T-helper 2 cell treated with Interferon-gamma antibody and Interleukin-4, amounts not matched to agents 5 μg/mL and 100 μg/mL, for 36 hours (primary cell): ENCODE data around the gene RASGRP4.

Experiments
- DNase-seq: peaks from one replicate; pipeline ENCODE4 v3.0.0; 2021; ENCODE audit warnings: low spot score
- H3K27ac Mint-ChIP-seq: one replicate; pipeline ENCODE4 v1.8.0; 2021; ENCODE audit warnings: mild to moderate bottlenecking, mixed read lengths
- H3K27me3 Mint-ChIP-seq: one replicate; pipeline ENCODE4 v1.8.0; 2021; ENCODE audit warnings: low read depth, mixed read lengths
- H3K36me3 Mint-ChIP-seq: one replicate; pipeline ENCODE4 v1.8.0; 2021; ENCODE audit warnings: low read depth, mixed read lengths
- H3K4me1 Mint-ChIP-seq: one replicate; pipeline ENCODE4 v1.8.0; 2021; ENCODE audit warnings: low read depth, mixed read lengths
- H3K4me3 Mint-ChIP-seq: one replicate; pipeline ENCODE4 v1.8.0; 2022; ENCODE audit warnings: mild to moderate bottlenecking, moderate library complexity, mixed read lengths
- H3K9me3 Mint-ChIP-seq: one replicate; pipeline ENCODE4 v1.8.0; 2021; ENCODE audit warnings: mixed read lengths

The RASGRP4 gene

DNA sequence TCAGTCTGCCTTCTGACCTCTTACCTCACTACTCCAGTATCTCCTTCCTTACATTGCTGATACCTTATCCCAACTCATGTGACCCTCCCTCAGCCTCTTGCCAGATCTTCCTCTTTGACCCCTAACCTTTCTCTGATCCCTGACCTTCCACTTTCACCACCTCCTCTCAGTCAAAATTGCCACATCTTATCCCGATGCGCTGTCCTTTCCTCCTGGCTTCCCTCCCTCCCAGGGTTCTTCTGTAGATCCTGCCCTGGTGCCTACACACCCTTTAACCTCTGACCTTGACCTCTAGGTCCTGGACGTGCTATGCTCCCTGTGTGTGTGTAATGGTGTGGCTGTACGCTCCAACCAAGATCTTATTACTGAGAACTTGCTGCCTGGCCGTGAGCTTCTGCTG, 31.2 kb upstream of the RASGRP4 start:
- Mint-ChIP-seq H3K9me3 (no peaks in the 10 kb centered on the region), H3K4me3 (no peak overlapping the region), H3K27ac (no peak overlapping the region), H3K4me1 (peaks cover 4% of the 10 kb centered on the region), H3K27me3 (no peaks in the 10 kb centered on the region), H3K36me3 (no peaks in the 10 kb centered on the region)
- no peak for DNase-seq

DNA sequence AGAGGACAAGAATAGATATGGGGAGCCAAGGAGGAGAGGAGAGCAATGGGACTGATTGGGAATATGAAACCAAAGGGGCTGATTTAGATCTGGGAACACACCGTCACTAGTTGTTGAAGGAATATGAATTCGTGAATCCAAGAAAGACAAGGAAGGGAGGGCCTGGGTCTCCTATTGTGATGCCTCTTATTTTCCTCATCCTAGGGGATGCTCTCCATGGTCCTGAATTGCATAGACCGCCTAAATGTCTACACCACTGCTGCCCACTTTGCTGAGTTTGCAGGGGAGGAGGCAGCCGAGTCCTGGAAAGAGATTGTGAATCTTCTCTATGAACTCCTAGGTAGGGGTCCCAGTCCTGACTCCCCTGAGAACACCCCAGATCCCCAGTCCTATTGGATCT, 29.0 kb upstream of the RASGRP4 start:
- H3K9me3 Mint-ChIP-seq: no peaks in the 10 kb centered on the region
- H3K4me1 Mint-ChIP-seq: peaks cover 4% of the 10 kb centered on the region
- no peaks in the 10 kb centered on the region for H3K27me3 Mint-ChIP-seq
- no peak for DNase-seq
- no peaks in the 10 kb centered on the region for H3K36me3 Mint-ChIP-seq
- no peak overlapping the region for H3K4me3 Mint-ChIP-seq
- no peak overlapping the region for H3K27ac Mint-ChIP-seq

DNA sequence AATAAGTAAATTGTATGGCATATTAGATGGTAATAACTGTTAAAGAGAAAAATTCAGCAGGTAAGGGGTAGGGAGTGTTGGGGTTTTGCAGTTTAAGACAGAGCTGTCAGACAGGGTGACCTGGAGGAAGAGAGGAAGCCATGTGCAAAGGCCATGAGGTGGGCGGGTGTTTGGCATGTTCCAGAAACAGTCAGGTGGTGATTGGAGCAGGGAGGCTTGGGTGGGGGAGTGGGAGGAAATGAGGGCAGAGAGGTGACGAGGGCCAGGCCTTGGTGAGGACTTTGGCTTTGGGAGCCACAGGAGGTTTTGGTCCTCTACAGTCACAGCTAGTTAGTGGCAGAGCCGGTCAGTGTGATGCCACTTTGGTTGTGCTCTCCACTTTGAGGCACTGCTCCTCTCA, 27.6 kb upstream of the RASGRP4 start:
- H3K4me3 Mint-ChIP-seq: no peak overlapping the region
- H3K4me1 Mint-ChIP-seq: peaks cover 4% of the 10 kb centered on the region
- H3K27ac Mint-ChIP-seq: no peak overlapping the region
- DNase-seq: no peak
- no peaks in the 10 kb centered on the region for H3K9me3 Mint-ChIP-seq
- H3K36me3 Mint-ChIP-seq: no peaks in the 10 kb centered on the region
- no peaks in the 10 kb centered on the region for H3K27me3 Mint-ChIP-seq

DNA sequence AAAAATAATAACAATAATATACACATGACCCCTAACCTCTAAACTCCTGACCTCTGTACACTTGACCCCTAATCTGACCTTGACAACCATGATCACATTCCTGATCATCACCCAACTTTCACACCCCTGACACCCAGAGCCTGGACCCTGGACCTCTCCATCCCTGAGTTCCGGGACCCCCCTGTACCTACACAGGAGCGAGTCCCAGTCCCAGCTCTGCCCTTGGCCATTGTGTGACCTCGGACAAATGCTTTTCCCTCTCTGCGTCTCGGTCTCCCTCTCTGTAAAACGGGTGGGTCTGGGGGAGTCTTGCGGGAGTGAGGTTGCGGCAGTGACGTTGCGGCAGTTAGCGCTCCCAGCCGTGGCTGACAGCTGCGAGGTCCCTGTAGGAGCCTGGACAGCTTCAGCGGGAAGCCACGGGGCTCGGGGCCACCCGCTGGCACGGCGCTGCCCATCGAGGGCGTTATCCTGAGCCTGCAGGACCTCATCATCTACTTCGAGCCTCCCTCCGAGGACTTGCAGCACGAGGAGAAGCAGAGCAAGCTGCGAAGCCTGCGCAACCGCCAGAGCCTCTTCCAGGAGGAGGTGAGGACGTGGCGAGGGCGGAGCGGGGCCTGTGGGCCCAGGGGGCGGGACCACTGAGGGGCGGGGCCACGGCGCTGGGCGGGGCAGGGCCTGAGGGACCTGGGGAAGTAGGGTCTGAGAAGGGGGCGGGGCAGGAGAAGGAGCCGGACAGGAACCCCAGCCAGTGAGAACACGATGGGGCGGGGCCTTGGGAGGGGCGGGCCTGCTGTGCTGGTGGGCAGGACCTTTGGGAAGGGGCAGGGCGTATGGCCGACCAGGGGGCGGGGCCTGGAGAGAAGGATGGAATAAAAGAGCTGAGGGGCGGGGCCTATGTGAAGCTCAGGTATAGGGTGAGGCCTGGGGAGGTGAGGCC, 26.7 kb upstream of the RASGRP4 start:
- Mint-ChIP-seq H3K36me3 (no peaks in the 10 kb centered on the region), H3K4me1 (peaks cover 4% of the 10 kb centered on the region), H3K4me3 (no peak overlapping the region), H3K27ac (no peak overlapping the region), H3K27me3 (no peaks in the 10 kb centered on the region), H3K9me3 (no peaks in the 10 kb centered on the region)
- DNase-seq: no peak

DNA sequence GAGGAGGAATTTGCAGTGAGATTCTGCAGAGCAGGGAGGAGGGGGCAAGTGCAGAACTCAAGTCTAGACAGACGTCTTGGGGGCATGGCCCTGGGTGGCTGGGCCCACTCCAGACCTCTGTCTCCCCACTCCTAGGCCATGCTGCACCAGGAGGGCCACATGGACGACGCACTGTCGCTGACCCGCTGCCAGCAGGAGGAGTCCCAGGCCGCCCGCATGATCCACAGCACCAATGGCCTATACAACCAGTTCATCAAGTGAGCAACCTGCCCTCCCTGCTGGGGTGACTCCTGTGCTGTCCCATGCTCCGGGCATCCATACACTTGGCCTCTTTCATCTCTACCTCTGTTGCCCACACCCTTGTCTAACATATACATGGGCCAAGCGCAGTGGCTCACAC, 25.6 kb upstream of the RASGRP4 start:
- Mint-ChIP-seq H3K4me3 (no peak overlapping the region), H3K9me3 (no peaks in the 10 kb centered on the region), H3K36me3 (no peaks in the 10 kb centered on the region), H3K27ac (no peak overlapping the region), H3K27me3 (no peaks in the 10 kb centered on the region), H3K4me1 (peaks cover 4% of the 10 kb centered on the region)
- no peak for DNase-seq

DNA sequence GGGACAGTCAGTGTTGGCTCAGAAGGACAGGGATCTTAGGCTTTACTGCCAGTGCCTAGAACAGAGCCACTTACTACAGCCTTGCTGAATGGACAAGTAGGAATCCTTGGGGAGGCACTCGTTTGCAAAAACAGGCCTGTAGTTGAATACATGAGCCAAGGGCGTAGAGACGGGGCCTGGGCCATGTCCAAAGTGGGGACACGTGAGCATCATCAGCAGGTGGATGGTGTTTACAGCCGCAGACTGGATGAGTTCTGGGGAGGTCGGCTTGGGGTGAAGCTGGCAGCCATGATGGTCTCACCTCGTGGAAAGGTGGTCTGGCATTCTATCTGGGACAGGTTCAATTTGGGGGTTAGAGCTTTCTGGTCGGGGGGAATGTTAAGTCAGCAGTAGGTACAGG, 25.0 kb upstream of the RASGRP4 start:
- no peaks in the 10 kb centered on the region for H3K36me3 Mint-ChIP-seq
- no peak for DNase-seq
- no peaks in the 10 kb centered on the region for H3K27me3 Mint-ChIP-seq
- H3K4me3 Mint-ChIP-seq: no peak overlapping the region
- no peak overlapping the region for H3K27ac Mint-ChIP-seq
- no peaks in the 10 kb centered on the region for H3K9me3 Mint-ChIP-seq
- H3K4me1 Mint-ChIP-seq: peaks cover 4% of the 10 kb centered on the region

DNA sequence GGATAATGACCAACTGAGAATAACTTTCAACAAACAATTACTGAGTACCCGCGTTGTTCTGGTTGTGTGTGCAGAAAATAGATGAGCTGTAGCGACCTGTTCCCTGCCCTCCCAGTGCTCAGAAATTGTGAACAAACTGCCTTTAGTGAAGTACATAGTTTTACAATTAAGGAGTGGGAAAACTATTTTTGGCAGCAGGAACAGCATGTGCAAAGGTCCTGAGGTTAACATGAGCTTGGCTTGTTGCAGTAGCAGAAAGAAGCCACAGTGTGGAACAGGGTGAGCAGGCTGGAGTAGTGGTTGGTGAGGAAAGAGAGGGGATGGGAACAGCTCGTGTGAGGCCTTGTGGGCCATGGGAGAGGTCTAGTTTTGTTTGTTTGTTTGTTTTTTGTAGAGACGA, 23.5 kb upstream of the RASGRP4 start:
- DNase-seq: no peak
- peaks cover 4% of the 10 kb centered on the region for H3K4me1 Mint-ChIP-seq
- no peak overlapping the region for H3K4me3 Mint-ChIP-seq
- no peaks in the 10 kb centered on the region for H3K36me3 Mint-ChIP-seq
- no peak overlapping the region for H3K27ac Mint-ChIP-seq
- no peaks in the 10 kb centered on the region for H3K27me3 Mint-ChIP-seq
- H3K9me3 Mint-ChIP-seq: no peaks in the 10 kb centered on the region

DNA sequence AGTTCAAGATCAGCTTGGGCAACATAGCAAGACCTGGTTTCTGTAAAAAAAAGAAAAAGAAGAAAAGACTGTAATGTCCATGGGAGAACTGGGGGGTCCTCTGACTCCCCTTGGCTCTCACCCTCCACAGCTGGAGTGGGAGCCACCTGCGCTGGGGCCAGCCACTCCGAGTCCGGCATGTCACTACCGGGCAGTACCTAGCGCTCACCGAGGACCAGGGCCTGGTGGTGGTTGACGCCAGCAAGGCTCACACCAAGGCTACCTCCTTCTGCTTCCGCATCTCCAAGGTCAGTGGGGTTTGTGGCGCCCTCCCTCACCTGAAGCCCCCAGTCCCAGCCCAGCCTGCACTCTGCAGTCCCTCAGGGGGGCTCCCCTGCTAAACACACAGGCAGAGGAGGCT, 22.2 kb upstream of the RASGRP4 start:
- no peak overlapping the region for H3K27ac Mint-ChIP-seq
- H3K4me3 Mint-ChIP-seq: no peak overlapping the region
- H3K36me3 Mint-ChIP-seq: no peaks in the 10 kb centered on the region
- no peaks in the 10 kb centered on the region for H3K27me3 Mint-ChIP-seq
- DNase-seq: no peak
- no peaks in the 10 kb centered on the region for H3K9me3 Mint-ChIP-seq
- no peaks in the 10 kb centered on the region for H3K4me1 Mint-ChIP-seq

DNA sequence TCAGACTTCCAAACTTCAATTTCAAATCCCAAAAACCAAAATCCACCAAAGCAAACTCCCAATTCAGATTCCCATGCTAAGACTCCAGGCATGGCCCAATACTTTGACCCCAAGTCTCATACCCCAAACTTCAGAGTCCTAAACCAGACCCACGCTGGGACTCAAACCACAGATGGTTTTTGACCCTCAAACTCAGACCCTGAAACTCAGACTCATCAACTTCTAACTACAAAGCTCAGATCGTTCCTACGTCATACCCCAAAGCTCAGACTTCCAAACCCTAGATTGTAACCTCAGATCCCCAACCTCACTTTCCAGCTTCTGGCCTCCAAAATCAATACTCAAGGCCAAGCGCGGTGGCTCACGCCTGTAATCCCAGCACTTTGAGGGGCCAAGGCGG, 19.3 kb upstream of the RASGRP4 start:
- DNase-seq: no peak
- no peaks in the 10 kb centered on the region for H3K36me3 Mint-ChIP-seq
- H3K9me3 Mint-ChIP-seq: no peaks in the 10 kb centered on the region
- no peak overlapping the region for H3K4me3 Mint-ChIP-seq
- no peaks in the 10 kb centered on the region for H3K27me3 Mint-ChIP-seq
- no peak overlapping the region for H3K27ac Mint-ChIP-seq
- peaks cover 2% of the 10 kb centered on the region for H3K4me1 Mint-ChIP-seq

DNA sequence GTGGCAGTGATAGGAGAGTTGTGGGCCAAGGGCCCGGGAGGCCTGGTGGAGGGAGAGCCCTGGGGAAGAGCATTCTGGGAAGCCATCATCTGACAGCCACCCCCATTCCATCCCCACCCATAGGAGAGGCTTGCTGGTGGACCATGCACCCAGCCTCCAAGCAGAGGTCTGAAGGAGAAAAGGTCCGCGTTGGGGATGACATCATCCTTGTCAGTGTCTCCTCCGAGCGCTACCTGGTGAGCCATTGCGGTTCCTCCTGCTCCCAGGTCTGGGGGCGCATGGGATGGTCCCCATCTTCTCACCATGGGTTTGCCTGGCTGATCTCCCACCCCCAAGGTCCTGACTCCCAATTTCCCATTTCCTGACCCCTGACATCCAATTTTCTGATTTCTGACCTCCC, 18.0 kb upstream of the RASGRP4 start:
- H3K4me3 Mint-ChIP-seq: no peak overlapping the region
- H3K36me3 Mint-ChIP-seq: no peaks in the 10 kb centered on the region
- H3K9me3 Mint-ChIP-seq: no peaks in the 10 kb centered on the region
- no peaks in the 10 kb centered on the region for H3K27me3 Mint-ChIP-seq
- H3K4me1 Mint-ChIP-seq: peaks cover 2% of the 10 kb centered on the region
- DNase-seq: no peak
- no peak overlapping the region for H3K27ac Mint-ChIP-seq

DNA sequence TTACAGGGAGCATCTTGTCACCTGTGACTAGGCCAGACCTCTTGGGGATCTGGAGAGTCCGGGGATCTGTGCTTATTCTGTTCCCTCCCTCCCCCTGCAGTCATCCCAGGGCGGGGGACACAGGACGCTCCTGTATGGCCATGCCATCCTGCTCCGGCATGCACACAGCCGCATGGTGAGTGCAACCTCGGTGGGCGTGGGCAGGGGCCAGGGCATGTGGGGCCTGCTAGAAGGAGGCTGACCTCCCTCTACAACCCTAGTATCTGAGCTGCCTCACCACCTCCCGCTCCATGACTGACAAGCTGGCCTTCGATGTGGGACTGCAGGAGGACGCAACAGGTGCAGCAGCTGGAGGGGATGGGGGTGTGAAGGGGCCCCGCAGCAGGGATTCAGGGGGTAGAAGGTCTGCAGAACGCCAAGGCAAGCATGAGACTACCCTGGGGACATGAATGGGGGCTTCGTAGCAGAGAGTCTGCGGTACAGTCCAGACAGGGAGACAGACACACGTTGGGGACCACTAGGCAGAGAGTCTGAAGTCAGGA, 17.5 kb upstream of the RASGRP4 start:
- no peaks in the 10 kb centered on the region for H3K36me3 Mint-ChIP-seq
- no peak overlapping the region for H3K4me3 Mint-ChIP-seq
- no peaks in the 10 kb centered on the region for H3K27me3 Mint-ChIP-seq
- no peak for DNase-seq
- H3K4me1 Mint-ChIP-seq: peaks cover 2% of the 10 kb centered on the region
- H3K9me3 Mint-ChIP-seq: no peaks in the 10 kb centered on the region
- no peak overlapping the region for H3K27ac Mint-ChIP-seq

DNA sequence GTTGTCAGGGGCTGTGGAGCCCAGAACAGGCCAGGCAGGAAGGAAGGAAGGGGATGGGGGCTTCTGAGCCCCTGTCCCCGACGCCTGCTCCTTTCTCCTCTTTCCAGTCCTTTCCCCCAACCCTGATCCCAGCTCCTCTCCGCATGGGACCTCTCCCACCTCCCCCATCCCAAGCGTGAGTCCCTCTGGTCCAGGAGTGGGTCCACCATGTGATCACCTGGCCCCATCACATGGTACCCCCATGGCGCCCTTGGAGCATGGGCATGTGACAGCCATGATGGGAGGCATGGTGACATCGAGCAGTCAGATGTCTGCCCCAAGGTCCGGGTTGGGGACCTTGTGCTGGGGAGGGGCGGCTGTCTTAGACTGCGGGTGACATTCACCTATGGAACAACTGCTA, 16.7 kb upstream of the RASGRP4 start:
- DNase-seq: no peak
- H3K4me3 Mint-ChIP-seq: no peak overlapping the region
- peaks cover 2% of the 10 kb centered on the region for H3K4me1 Mint-ChIP-seq
- no peaks in the 10 kb centered on the region for H3K36me3 Mint-ChIP-seq
- H3K27ac Mint-ChIP-seq: no peak overlapping the region
- H3K27me3 Mint-ChIP-seq: no peaks in the 10 kb centered on the region
- no peaks in the 10 kb centered on the region for H3K9me3 Mint-ChIP-seq

DNA sequence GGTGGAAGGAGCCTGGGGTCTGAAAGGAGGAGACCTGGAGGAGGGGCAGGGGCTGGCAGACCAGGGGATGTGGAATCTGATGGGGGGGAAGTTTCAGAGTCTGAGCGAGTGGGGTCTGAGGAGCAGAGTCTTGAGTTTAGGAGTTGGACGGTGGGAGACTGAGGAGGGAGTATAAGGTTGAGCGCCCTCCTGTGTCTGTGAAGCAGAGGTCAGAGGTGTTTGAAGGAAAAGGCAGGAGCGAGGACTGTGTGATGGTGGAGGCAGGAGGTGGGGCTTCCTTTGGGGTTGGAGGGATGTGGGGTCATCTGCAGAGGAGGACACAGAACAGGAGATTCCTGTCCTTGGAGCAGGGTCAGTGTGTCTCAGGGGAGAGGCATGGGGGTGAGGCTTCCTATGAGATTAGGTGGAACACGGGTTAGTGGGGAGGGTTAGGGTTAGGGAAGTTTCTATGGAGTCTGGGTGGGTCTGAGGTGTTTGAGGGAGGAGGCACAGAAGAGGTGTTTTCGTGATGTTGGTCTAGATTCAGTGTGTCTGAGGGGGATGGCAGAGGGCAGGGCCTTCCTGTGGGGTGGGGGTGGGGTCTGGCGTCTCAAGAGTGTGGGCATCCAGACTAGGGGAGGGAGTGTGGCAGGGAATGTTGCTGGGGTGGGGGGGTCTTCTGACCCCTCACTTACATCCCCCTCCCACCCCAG, 15.8 kb upstream of the RASGRP4 start:
- no peaks in the 10 kb centered on the region for H3K9me3 Mint-ChIP-seq
- H3K27ac Mint-ChIP-seq: peak overlapping the region; percentile 13
- H3K36me3 Mint-ChIP-seq: no peaks in the 10 kb centered on the region
- no peak for DNase-seq
- peaks cover 2% of the 10 kb centered on the region for H3K4me1 Mint-ChIP-seq
- no peak overlapping the region for H3K4me3 Mint-ChIP-seq
- no peaks in the 10 kb centered on the region for H3K27me3 Mint-ChIP-seq

DNA sequence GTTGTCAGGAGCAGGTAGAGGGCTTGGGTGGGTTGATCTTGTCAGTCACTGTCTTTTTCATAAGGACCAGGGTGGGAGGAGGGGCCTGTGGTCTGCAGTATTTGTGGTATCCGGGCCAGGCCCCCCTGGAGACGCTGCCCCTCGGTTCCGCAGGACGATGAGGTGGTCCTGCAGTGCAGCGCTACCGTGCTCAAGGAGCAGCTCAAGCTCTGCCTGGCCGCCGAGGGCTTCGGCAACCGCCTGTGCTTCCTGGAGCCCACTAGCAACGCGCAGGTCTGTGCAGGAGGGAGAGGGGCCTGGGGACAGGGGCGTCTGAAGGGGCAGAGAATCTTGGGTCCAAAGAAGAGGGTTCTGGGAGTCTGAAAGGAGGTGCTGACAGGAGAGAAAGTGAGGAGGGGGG, 14.6 kb upstream of the RASGRP4 start:
- no peaks in the 10 kb centered on the region for H3K27me3 Mint-ChIP-seq
- H3K36me3 Mint-ChIP-seq: no peaks in the 10 kb centered on the region
- H3K4me3 Mint-ChIP-seq: no peak overlapping the region
- no peak for DNase-seq
- H3K27ac Mint-ChIP-seq: no peak overlapping the region
- no peaks in the 10 kb centered on the region for H3K9me3 Mint-ChIP-seq
- peaks cover 2% of the 10 kb centered on the region for H3K4me1 Mint-ChIP-seq
